Adrenal gland (tissue), 5 donors: ENCODE measurements around the gene SLFN11.

Experiments
- CTCF ChIP-seq, 6 experiments: fragments of 450-650 bp in 4 of 6; fragments of 200-600 bp in 2 of 6; sonication (generic) in 1 of 6; IDR thresholded peaks; 1 replicate in 5 of 6; 2 replicates in 1 of 6; pipeline versions ENCODE4 v1.5.1 to v1.8.0; 2016 to 2021; ENCODE audit warnings: antibody characterized with exemption in 6 of 6, mild to moderate bottlenecking in 2 of 6, moderate library complexity in 1 of 6
- POLR2A ChIP-seq, 2 donors: fragments of 450-650 bp; IDR thresholded peaks; one replicate each; pipeline ENCODE4 v1.6.1; 2017; ENCODE audit warnings: antibody characterized with exemption in 2 of 2, mild to moderate bottlenecking in 2 of 2, moderate library complexity in 1 of 2
- donor health status: DM: no; HTN: no; CAD: no.

- TF ChIP-seq CTCF (IDR thresholded peaks at IDR 0.05) (no peak), POLR2A (IDR thresholded peaks at IDR 0.05) (no peak)
These were observed 43.2 kb upstream of the SLFN11 start for GRCh38 chr17:35416659-35417058.
